GM19351 (cell line): Measurements from ENCODE around the gene SEC14L2.

Source experiments
- ATAC-seq: cut with Tn5 transposase; IDR thresholded peaks from one replicate; pipeline ENCODE4 v1.9.1; 2021; ENCODE audit warnings: mild to moderate bottlenecking, moderate library complexity; ENCODE audit not compliant: unreplicated experiment

The SEC14L2 gene

GRCh38 chr22:30396871-30397655 lies at the start of gene SEC14L2:
TSS of gene SEC14L2 (plus strand) at chr22:30397018. CDS start at chr22:30397117, 99 bp downstream.
- ATAC-seq: no peak

DNA sequence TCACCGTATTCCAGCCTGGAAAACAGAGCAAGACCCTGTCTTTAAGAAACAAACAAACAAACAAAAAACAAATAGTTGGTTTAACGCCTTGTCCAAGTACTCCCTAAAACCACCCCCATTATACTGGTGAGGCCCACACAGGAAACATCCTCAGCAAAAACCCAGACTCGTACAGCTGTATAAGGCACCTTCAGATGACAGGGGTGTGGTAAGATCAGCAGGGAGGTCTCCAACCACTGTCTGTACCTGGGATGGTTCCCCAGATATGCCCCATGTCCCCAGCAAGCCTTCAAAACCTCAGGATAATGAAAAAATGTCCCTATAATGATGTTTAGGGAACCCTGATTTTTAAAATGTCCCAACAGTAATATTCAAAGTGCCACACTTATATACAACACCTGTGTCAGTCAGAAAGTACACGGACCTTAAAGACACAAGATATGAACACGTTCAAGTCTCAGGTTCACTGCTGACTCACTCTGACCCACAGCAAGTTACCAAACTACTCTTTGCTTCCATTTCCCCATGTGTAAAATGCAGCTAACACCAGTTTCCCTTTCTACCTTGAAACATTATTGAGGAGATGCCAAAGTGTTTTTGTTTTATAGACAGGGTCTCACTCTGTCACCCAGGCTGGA lies 49.4 kb upstream of the SEC14L2 start:
- ATAC-seq: no peak

GRCh38 chr22:30348404-30348803 lies 48.4 kb upstream of the SEC14L2 start:
- no peak for ATAC-seq

DNA sequence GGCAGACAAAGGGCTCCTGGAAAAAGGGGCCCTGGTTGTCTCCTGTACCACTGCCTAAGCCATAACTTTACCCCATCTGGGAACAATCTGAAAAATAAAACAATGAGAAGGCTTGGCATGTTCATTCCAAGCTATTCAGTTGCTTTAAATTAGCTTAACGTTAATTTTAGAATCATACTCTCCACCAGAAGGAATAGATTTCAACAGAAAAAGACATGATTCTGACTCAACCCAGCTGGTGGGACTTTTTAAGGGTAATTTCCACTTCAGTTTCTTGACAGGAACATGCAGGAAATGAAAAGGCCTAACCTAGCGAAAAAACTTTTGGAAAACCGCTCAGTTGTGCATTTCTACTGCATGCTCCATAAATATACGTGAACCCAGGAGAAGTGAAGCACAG lies 48.0 kb upstream of the SEC14L2 start:
- ATAC-seq: no peak

- ATAC-seq: no peak
These were observed 45.6 kb upstream of the SEC14L2 start for GRCh38 chr22:30351226-30351625.

DNA sequence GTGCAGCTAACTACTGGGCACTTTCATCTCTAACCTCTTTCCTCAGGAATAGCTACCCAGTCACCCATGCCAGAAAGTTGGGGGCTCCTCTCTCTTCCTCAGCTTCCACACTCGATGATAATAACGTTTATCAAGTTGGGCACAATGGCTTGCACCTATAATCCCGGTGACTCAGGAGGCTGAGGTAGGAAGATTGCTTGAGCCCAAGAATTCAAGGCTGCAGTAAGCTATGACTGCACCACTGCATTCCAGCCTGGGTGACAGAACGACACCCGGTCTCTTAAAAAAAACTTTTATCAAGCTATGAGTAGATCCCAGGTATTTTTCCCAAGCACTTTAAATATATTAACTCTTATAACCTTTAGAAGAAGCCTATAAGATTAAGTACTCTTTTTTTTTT lies 42.2 kb upstream of the SEC14L2 start:
- no peak for ATAC-seq

DNA sequence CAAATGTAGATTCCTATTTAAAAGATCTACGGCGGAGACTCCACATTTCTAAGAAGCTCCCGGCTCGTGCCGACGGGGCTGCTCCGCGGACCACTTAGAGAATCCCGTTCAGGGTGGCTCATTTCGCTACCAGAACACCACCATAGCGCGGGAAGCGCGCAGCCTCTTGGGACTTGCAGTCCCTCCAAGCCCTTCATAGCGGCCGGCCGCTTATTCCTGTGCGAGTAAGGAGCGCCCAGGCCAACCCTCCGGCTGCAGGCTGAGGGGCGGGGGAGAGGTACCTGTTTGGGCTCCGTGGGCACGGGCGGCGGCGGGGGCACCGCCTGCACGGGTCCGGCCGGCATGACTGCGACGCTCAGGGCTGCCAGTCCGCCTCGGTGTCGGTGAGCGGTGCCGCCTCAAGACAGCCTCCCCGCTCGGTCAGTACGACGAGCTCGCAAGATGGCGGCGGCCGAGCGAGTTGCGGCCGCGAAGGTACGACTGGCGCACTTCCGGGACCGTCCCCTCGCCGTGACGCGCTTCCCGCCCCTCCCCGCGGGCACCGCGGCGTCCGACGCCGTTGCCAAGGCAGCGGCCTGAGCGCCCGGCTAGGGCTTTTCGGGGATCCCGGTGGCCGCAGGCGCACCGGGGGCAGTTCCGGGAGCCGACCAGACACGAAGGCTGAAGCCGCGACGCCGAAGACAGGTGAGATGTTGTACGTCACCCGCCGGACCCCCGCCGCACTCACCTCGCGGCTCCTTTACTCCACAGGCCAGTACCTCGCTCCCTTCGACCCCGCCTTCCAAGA lies 40.2 kb upstream of the SEC14L2 start, which contains the start of the genes CCDC157 and SF3A1:
TSS of gene CCDC157 (plus strand) at position 559 of the 787 bp plus-strand sequence. CDS start 8,994 bp downstream, outside the sequence.
TSS of gene SF3A1 (minus strand) at position 446 of the 787 bp plus-strand sequence. CDS start at position 344, 102 bp downstream.
- ATAC-seq: peak; percentile 88

- no peak for ATAC-seq
These were observed 39.6 kb upstream of the SEC14L2 start for GRCh38 chr22:30357236-30357570.

DNA sequence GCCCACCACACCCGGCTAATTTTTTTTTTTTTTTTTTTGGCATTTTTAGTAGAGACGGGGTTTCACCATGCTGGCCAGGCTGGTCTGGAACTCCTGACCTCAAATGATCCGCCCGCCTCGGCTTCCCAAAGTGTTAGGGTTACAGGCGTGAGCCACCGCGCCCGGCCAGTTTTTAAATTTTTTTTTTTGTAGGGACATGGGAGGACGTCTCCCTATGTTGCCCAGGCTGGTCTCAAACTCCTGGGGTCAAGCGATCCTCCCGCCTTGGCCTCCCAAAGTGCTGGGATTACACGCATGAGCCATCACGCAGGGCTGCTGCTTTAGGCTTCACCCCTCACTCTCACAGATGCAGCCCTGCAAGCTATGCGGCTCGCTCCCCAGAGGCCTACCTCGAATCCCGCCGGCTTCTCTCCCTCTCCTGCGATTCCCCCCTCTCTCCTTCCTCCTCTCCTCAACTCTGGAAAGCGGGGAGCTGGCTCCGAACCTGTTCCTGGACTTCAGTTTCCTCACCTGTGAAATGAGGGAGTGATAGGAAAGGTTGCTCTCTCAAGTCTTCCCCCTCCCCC lies 39.1 kb upstream of the SEC14L2 start:
- ATAC-seq: no peak

- ATAC-seq: no peak
These were observed 38.3 kb upstream of the SEC14L2 start for GRCh38 chr22:30358541-30358940.

- no peak for ATAC-seq
These were observed 34.7 kb upstream of the SEC14L2 start for GRCh38 chr22:30361916-30362650.

- no peak for ATAC-seq
These were observed 34.1 kb upstream of the SEC14L2 start for GRCh38 chr22:30362651-30363281.

- no peak for ATAC-seq
These were observed 30.9 kb upstream of the SEC14L2 start for GRCh38 chr22:30365891-30366290.

GRCh38 chr22:30368420-30368819 lies 28.4 kb upstream of the SEC14L2 start:
- no peak for ATAC-seq

- no peak for ATAC-seq
These were observed 26.1 kb upstream of the SEC14L2 start for GRCh38 chr22:30370641-30371230.

GRCh38 chr22:30371321-30371720 lies 25.5 kb upstream of the SEC14L2 start:
- ATAC-seq: no peak

DNA sequence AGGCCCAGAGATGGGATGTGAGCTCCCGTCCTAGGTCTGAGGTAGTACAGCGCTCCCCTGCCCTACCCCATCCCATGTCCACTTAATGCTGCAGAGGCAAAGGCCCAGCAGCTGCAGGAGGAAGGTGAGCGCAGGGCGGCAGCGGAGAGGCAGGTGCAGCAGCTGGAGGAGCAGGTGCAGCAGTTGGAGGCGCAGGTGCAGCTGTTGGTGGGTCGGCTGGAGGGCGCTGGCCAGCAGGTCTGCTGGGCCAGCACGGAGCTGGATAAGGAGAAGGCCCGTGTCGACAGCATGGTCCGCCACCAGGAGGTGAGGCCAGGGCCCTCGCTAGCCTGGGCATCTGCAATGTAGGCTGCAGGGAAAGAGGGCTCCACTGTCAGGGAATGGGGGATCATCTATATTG lies 24.8 kb upstream of the SEC14L2 start:
- ATAC-seq: no peak

DNA sequence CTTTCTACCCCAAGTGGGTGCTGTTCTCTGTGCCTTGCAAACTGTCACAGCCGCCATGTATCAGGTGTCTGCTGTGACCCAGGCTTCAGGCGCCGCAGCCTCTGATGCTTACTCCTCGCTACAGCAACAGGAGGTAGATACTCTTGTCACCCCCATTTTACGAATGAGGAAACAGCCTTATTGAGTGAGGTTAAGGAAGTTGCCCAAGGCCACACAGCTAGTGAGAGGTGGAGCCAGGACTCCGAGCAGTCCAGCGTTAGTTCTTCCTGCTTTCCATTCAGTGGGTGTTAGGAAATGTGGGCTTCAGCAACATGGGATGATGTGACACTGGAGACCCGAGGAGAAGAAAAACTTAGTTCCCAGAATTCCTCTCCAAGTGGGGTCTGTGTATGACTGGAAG lies 23.9 kb upstream of the SEC14L2 start:
- ATAC-seq: no peak
